HepG2 (cell line): ENCODE measurements around the gene SRSF7. TPM values are rescaled to one million over a fixed set of nuclear protein-coding genes. Genes with fewer than 3 reads are reported as not detected.

Experiments
- EP300 ChIP-seq, 3 experiments: sonication (generic) in 1 of 3; formaldehyde crosslinking in 1 of 3; IDR thresholded peaks; 2 replicates each; pipeline versions ENCODE4 v1.5.1 to v1.6.1; 2011 to 2020; ENCODE audit warnings: low read depth in 2 of 3, low read length in 2 of 3, borderline replicate concordance in 1 of 3, improper control_type of control experiment in 1 of 3, mild to moderate bottlenecking in 1 of 3, missing genetic modification reagents in 1 of 3, moderate library complexity in 1 of 3
- HMG20B ChIP-seq: conservative IDR thresholded peaks from 2 replicates; pipeline ENCODE4 v1.6.1; 2016; ENCODE audit warnings: missing genetic modification reagents, missing compliant biosample characterization
- KIAA2018 ChIP-seq: sonication (generic); formaldehyde crosslinking; IDR thresholded peaks from 2 replicates; pipeline ENCODE4 v1.5.0; 2020; ENCODE audit warnings: mild to moderate bottlenecking, missing genetic modification reagents, borderline replicate concordance
- MED8 ChIP-seq: sonication (generic); formaldehyde crosslinking; IDR thresholded peaks from 2 replicates; pipeline ENCODE4 v1.8.1; 2023; ENCODE audit warnings: mild to moderate bottlenecking, missing genetic modification reagents; ENCODE audit not compliant: insufficient replicate concordance
- NAIF1 ChIP-seq: sonication (generic); formaldehyde crosslinking; IDR thresholded peaks from 2 replicates; pipeline ENCODE4 v1.5.0; 2020; ENCODE audit warnings: mild to moderate bottlenecking, missing genetic modification reagents, borderline replicate concordance
- NFYB ChIP-seq: sonication (generic); formaldehyde crosslinking; IDR thresholded peaks from 2 replicates; pipeline ENCODE4 v1.4.0; 2020; ENCODE audit warnings: missing genetic modification reagents
- RFXAP ChIP-seq: sonication (generic); formaldehyde crosslinking; IDR thresholded peaks from 2 replicates; pipeline ENCODE4 v1.4.0; 2020; ENCODE audit warnings: missing genetic modification reagents, borderline replicate concordance
- SP140L ChIP-seq: sonication (generic); formaldehyde crosslinking; IDR thresholded peaks from 2 replicates; pipeline ENCODE4 v1.4.0; 2020; ENCODE audit warnings: missing genetic modification reagents, borderline replicate concordance
- TERF1 ChIP-seq: sonication (generic); formaldehyde crosslinking; IDR thresholded peaks from 2 replicates; pipeline ENCODE4 v1.8.0; 2022; ENCODE audit warnings: mild to moderate bottlenecking, missing genetic modification reagents, moderate library complexity
- ZFP1 ChIP-seq: IDR thresholded peaks from 2 replicates; pipeline ENCODE4 v1.6.1; 2016
- ZFP36L2 ChIP-seq: sonication (generic); formaldehyde crosslinking; IDR thresholded peaks from 2 replicates; pipeline ENCODE4 v1.4.0; 2020; ENCODE audit warnings: missing genetic modification reagents
- ZNF367 ChIP-seq: sonication (generic); formaldehyde crosslinking; IDR thresholded peaks from 2 replicates; pipeline ENCODE4 v1.4.0; 2020; ENCODE audit warnings: missing genetic modification reagents, borderline replicate concordance
- polyA plus RNA-seq, 8 experiments: library from polyadenylated mRNA; depleted of rRNA in 3 of 8; stranded (reverse) in 7 of 8; unstranded in 1 of 8; fragments of >200 nt; fragmentation: Illumina TruSeq in 4 of 8; extraction: Trizol in 4 of 8; gene quantifications; 2 replicates each; pipeline versions ENCODE4 v1.2.1 to v1.2.3, GENCODE V29; 2011 to 2016; ENCODE audit warnings: low read depth in 4 of 8, missing spikeins in 1 of 8, mixed read lengths in 1 of 8; ENCODE audit not compliant: insufficient read depth in 1 of 8
- total RNA-seq, 5 experiments: library from RNA; depleted of rRNA; stranded (reverse); fragments of >200 nt; fragmentation: Illumina TruSeq; extraction: Trizol; gene quantifications; 2 replicates each; pipeline ENCODE4 v1.2.3, GENCODE V29; 2016; ENCODE audit warnings: low read depth in 1 of 5
- TF ChIP-seq, protein P1 (sequence below): IDR thresholded peaks from 2 replicates; pipeline ENCODE4 v1.6.1; 2016
- TF ChIP-seq, protein P2 (sequence below): fragments of 450-650 bp; IDR thresholded peaks from 2 replicates; pipeline ENCODE4 v1.6.1; 2017
- TF ChIP-seq, protein P3 (sequence below): sonication (generic); formaldehyde crosslinking; IDR thresholded peaks from 2 replicates; pipeline ENCODE4 v1.4.0; 2020; ENCODE audit warnings: missing genetic modification reagents

SRSF7 gene
- total and polyA plus RNA-seq, 2 of the 13 experiments (the other 11 are each of a cell fraction or from before 2014, with no cell fraction given): 172 to 275 TPM

DNA sequence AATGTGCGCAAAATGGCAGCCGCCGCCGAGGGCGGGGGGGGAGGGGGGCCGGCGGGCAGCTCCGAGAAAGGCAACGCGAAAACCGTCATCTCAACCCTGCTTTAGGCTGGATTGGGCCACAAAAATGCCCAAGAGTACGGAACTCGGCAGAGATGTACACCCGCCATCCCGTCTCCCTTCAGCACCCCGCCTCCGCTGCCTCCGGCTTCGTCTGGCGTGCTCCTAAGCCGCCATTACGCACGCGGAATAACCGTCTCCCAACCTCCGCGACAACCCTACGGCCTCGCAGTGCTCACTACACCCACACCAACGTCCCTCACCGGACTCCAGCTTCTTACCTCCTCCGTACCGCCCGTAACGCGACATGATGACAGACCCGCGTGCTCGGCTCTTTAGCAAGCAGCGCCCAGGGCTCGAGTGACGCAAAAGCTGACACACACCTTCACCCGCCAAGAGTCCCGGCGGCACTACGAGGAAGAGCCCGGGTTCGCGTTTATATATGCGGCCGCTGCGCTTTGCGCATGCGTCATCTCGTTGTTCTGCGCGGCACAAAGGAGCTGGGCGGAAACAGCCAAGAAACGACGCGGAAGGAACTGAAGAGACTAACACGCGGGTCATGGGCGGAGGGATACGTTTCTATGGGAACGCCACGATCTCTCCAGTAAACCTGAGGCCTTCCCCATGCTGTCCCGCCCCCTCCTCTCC lies at the start of gene SRSF7 (continued):
- peak; percentile 56 for TF ChIP-seq NFYB (CRISPR knock-in tag)
- TF ChIP-seq KIAA2018 (CRISPR knock-in tag): no peak
- TF ChIP-seq RFXAP: peak; percentile 18; the same call in 1 of the 2 replicates
- peak; percentile 65; the same call in 1 of the 2 replicates for TF ChIP-seq HMG20B
- TF ChIP-seq, protein P1, sequence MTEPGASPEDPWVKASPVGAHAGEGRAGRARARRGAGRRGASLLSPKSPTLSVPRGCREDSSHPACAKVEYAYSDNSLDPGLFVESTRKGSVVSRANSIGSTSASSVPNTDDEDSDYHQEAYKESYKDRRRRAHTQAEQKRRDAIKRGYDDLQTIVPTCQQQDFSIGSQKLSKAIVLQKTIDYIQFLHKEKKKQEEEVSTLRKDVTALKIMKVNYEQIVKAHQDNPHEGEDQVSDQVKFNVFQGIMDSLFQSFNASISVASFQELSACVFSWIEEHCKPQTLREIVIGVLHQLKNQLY (CRISPR knock-in tag): no peak
- TF ChIP-seq, protein P2, sequence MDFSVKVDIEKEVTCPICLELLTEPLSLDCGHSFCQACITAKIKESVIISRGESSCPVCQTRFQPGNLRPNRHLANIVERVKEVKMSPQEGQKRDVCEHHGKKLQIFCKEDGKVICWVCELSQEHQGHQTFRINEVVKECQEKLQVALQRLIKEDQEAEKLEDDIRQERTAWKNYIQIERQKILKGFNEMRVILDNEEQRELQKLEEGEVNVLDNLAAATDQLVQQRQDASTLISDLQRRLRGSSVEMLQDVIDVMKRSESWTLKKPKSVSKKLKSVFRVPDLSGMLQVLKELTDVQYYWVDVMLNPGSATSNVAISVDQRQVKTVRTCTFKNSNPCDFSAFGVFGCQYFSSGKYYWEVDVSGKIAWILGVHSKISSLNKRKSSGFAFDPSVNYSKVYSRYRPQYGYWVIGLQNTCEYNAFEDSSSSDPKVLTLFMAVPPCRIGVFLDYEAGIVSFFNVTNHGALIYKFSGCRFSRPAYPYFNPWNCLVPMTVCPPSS: no peak
- TF ChIP-seq, protein P3, sequence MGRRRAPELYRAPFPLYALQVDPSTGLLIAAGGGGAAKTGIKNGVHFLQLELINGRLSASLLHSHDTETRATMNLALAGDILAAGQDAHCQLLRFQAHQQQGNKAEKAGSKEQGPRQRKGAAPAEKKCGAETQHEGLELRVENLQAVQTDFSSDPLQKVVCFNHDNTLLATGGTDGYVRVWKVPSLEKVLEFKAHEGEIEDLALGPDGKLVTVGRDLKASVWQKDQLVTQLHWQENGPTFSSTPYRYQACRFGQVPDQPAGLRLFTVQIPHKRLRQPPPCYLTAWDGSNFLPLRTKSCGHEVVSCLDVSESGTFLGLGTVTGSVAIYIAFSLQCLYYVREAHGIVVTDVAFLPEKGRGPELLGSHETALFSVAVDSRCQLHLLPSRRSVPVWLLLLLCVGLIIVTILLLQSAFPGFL (CRISPR knock-in tag): no peak
- TF ChIP-seq ZFP1: no peak; the same call in 1 of the 2 replicates
- peak; percentile 95 for TF ChIP-seq NAIF1 (CRISPR knock-in tag)
- TF ChIP-seq SP140L: no peak
- TF ChIP-seq TERF1 (CRISPR knock-in tag): peak; percentile 97
- peak; percentile 91 for TF ChIP-seq MED8 (CRISPR knock-in tag)
- no peak for TF ChIP-seq ZNF367 (CRISPR knock-in tag)
- TF ChIP-seq ZFP36L2 (CRISPR knock-in tag): no peak
- peak in 1 of 2 experiments; percentile 45; a peak in 2 of 4 replicates for TF ChIP-seq EP300 (IDR thresholded peaks at IDR 0.05; ENCODE audit: low read depth in 2 of 2, low read length in 2 of 2)
- TF ChIP-seq EP300 (CRISPR knock-in tag; IDR thresholded peaks at IDR 0.05; ENCODE audit: borderline replicate concordance): no peak; the same call in 1 of the 2 replicates
